ENCODE measurements around the gene VAX1.

The VAX1 gene

GRCh38 chr10:117163954-117164548, 26.0 kb upstream of the VAX1 start:
- DNase-seq (ENCODE audit: low spot score), result no peak

GRCh38 chr10:117163061-117163953, 25.2 kb upstream of the VAX1 start:
- no peak for DNase-seq (ENCODE audit: low spot score)

- DNase-seq (ENCODE audit: low spot score), result no peak
Observed at GRCh38 chr10:117162093-117163060, 24.3 kb upstream of the VAX1 start.

GRCh38 chr10:117161386-117162033, 23.4 kb upstream of the VAX1 start:
- DNase-seq (ENCODE audit: low spot score), result no peak

DNA sequence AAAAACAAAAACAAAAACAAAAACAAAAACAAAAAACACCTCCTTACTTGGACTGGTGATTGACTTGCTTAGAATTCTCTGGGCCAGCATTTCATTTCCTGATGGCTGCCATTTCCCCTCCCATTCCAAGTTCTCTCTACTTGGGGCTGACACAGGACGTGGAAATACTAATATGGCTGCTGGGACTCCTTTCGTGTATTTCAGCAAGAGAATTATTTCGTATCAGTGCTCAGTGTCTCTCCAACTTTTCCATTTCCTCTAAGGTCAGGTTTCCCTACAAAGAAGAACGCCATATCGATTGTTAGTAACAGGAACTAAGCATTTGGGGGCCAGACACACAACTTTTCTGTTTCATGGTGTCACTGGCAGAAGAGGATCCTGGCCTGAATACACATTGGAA, 22.5 kb upstream of the VAX1 start:
- DNase-seq (ENCODE audit: low spot score), result no peak

DNA sequence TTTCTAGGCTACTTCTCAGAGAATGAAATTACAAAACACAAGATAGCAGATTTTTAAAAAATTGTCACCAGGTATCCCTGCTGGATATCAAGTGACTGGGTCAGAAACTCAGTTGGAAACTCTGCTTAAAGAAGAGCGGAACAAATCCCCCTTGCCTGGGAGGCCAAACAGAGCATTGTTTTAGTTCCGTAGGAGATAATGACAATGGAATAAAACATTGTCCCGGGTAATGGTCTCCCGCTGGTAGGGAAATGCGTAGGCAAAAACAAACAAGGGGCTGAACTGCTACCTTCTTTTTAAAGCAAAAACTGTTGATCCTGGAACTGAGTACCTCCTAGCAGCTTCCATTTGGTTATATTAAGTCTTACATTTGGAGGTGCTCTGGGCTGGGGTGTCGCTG, 21.3 kb upstream of the VAX1 start:
- DNase-seq (ENCODE audit: low spot score), result no peak

- DNase-seq (ENCODE audit: low spot score), result no peak
Observed at GRCh38 chr10:117158297-117158696, 20.2 kb upstream of the VAX1 start.

GRCh38 chr10:117152668-117153067, 14.6 kb upstream of the VAX1 start:
- DNase-seq (ENCODE audit: low spot score), result no peak

GRCh38 chr10:117148284-117148683, 10.2 kb upstream of the VAX1 start:
- DNase-seq (ENCODE audit: low spot score), result no peak

DNA sequence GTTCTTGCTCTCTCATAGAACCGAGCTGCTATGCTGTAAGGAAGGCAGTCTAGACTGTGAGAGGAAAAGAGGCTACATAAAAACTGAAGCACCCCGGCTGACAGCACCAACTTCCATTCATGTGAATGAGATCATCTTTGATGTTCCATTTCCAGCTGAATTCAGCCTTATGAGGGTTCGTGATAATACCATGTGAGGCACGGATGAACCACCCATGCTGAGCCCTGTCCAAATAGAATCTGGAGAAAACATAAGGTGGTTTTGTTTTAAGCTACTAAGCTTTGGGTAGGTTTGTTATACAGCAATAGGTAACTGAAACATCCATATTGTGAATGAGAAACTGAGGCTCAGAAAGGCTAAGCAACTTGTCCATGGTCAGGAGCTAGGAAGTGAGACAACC, 6.9 kb upstream of the VAX1 start:
- DNase-seq (ENCODE audit: low spot score), result no peak

DNA sequence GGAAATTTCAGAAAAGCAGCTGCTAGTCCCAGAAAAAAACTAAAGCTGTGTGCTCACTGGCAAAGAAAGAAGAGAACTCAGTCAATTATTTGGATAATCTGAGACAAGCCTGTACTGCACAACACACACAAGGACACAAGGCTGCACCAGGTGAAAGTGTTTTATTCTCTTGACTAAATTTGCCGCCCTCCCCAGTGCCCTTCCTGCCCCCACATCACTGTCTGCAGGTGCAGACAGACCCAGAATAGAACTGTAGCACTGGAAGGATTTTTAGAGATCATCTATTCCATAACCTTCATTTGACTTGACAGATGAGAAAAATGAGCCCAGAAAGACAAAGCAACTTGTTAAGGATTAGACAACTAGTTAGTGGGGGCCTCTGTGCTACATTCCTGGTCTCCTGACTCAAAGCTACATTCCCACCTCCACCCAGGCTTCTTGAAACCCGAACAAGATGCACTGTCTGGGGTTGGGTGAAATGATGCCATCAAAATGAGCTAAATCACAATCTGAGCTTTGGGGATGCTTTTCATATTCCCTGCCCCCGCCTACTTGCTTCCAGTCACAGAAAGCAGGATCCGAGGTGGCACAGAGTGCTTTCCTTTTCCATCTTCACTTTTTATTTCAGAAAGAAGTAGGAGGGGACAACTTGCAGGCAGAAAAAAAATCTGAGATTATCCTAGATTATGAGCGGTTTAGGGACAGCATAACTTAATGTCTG, 5.2 kb upstream of the VAX1 start:
- no peak for DNase-seq (ENCODE audit: low spot score)

- no peak for DNase-seq (ENCODE audit: low spot score)
Observed at GRCh38 chr10:117140525-117140902, 2.4 kb upstream of the VAX1 start.

GRCh38 chr10:117139581-117140524, 1.8 kb upstream of the VAX1 start:
- no peak for DNase-seq (ENCODE audit: low spot score)

- no peak for DNase-seq (ENCODE audit: low spot score)
Observed at GRCh38 chr10:117138838-117139580, 939 bp upstream of the VAX1 start.

DNA sequence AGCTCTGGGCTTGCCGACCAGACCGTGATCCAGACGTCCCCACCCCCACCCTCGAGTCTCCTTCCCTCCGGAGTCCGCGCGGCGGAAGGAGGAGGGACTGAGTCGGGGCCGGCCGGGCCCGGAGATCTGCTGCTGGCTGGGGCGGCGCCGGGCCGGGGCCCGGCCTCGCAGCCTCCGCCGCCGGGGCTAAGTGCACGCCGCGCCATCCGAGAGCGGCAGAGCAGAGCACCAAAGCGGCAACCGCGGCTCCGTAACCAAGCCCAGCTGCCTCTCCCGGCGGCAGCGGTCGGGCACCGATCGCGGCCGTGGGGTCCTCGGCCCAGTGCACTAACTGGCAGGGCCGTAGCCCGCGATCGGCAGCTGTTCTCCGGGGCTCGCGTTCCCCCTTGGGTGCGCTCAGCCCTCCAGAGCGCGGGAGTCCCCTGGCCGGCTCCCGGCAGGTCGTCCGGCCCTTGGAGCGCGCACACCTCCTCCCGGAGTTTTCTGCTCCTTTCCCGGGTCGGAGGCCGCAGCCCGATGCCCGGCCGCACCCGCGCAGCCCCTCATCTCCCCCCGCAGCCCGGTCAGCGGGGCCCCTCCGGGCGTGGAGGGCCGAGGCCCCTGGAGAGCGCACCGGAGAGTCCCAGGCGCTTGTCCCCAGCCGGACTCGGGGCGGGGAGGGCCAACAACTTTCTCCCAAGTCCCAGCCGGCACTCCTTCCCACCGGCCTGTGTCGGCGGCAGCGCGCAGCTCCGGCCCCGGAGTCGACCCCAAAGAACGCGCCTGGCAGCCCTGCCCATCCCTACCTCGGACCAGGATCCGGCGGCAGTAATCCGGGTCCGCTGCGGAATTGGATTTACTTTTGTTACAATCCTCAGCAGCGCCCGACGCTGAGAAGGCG, 799 bp downstream of the VAX1 start:
- DNase-seq (ENCODE audit: low spot score), result peak; percentile 44

- DNase-seq (ENCODE audit: low spot score), result no peak
Observed at GRCh38 chr10:117136391-117136975, 1.6 kb downstream of the VAX1 start.

DNA sequence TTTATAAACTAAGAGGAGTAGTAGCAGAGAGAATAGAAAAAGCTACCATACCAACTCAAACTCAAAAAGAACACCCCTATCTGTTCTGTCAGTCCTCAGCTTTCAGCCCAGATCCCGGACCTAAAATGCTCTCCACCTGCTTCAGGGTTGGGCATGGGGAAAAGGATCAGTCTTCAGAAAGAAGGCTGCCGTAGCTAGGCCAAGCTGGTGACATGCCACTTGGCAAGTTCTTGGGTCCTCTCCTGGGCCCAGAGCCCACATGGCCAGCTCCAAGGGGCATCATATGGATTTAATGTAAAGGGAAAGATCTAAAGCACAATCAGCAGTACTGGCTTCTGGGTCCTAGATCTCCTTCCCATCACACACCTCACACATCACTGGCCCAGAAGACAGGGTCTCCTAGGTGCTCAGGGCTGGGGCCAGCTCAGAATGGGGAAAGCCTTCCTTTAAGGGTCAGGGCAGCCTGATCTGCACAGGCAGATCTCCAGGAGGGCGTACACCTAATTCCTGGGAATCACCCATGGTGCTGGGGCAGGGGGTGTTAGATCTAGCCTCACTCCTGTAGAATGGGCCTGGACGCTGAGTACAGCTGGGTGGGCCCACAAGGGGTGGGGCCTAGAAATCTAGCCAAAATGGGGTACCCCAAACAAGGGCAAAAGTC, 2.5 kb downstream of the VAX1 start:
- no peak for DNase-seq (ENCODE audit: low spot score)

- no peak for DNase-seq (ENCODE audit: low spot score)
Observed at GRCh38 chr10:117135026-117135372, 3.1 kb downstream of the VAX1 start.
